Measurements from ENCODE around the gene ZCCHC2.

The ZCCHC2 gene

DNA sequence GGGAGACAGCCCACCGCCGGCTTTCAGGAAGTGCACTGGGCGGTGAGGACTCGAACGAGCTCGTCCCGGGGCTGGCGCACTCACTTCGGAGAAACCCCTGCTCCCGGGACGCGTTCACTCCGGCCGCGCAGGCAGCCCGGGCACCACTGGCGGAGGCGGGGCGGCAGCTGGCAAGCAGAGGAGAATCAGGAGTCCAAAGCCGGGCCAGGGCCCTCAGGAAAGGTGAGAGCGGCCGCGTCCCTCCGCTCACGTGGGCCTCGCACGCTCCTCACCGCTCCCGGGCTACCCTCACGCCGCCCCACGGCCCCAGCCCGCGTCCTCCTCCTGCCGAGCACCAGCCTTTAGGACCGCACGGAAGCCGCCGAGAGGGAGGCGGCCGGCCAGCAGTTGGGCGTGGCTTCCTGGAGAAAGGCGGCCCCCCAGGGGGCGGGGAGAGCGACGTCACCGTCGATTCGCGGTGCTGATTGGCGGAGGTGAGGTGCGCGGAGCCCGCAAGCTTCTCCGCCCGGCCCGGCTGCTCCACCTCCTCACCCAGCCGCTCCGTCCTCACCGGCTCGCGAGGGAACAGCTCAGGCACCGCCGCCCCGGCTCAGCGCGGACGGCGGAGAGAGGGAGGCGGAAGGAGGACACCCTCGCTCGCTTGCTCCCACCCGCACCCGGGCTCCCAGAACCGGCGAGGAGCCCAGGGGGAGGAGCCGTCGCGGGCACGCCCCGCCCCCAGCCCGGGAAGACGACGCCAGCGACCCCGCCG, at the start of gene ZCCHC2:
TSS of gene ZCCHC2 (plus strand) at position 522 of the 751 bp plus-strand sequence. CDS start 400 bp downstream, outside the sequence.
- DNase-seq: peak; percentile 77 to 88

DNA sequence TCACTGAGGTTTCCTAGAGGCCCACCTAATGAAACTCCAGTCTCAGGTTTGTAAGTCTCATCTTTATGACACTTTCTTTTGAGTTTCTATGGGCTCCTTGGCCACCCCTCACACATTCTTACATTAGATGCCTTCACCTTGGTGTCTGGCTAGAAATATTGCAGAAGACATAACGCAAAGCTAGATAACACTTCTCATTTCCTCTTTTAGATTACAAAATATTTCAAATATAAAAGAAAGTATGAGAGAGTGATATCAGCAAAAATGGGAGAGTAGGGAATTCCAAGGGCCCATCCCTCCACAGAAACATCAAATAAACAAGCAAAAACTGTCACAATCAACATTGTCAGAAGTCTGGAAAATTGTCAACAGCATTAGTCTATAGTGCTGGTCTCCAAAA, 43.3 kb upstream of the ZCCHC2 start:
- no peak for DNase-seq

DNA sequence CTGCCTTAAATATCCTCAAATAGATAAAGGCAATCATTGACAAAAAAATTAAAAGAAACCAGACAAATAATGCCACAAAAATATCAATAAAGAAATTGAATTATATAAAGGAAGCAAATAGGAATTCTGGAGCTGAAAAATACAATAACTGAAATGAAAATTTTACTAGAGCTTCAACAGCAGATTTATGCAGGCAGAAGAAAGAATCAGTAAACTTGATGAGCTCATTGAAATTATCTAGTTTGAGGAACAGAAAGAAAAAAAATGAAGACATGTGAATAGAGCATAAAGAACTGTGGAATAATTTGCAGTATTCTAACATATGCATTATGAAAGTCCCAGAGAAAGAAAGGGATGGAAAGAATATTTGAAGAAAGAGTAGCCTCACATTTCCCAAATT, 41.9 kb upstream of the ZCCHC2 start:
- no peak for DNase-seq

DNA sequence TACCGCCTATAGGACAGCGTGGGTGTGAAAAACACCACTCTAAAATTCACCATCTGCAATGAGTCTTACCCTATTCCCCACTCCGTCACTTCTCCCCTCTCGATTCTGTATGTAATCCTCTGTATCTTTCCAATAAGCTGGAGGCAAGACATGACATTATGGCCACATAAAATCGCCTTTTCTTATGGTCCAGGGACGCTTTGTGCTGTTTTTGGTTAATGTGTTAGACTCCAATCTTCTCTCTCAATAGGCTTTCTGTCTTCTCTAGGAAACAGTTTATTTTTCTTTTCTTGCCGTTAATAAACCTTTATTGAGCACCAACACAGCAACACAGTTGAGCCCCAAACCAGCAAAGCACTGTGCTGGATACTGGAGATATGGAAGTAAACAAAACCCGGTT, 37.9 kb upstream of the ZCCHC2 start:
- DNase-seq: no peak

DNA sequence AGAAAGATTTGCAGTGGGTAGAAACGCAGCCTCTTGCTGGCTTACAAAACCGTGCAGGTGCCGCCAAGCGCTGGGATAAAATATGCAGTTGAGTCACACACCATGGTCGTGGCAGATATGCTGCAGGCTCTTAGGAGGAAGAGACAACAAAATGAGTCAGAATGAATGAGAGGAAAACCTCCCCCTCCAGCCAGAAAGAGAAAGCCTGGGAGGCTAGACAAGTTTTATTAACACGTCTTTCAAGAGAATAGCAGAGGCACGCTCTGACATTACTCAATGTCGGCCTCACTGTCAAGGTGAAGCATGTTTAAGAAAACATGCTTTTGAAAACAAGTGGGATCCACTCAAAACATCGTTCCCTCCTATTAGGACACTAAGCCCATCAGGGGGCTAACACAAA, 37.1 kb upstream of the ZCCHC2 start:
- DNase-seq: no peak

DNA sequence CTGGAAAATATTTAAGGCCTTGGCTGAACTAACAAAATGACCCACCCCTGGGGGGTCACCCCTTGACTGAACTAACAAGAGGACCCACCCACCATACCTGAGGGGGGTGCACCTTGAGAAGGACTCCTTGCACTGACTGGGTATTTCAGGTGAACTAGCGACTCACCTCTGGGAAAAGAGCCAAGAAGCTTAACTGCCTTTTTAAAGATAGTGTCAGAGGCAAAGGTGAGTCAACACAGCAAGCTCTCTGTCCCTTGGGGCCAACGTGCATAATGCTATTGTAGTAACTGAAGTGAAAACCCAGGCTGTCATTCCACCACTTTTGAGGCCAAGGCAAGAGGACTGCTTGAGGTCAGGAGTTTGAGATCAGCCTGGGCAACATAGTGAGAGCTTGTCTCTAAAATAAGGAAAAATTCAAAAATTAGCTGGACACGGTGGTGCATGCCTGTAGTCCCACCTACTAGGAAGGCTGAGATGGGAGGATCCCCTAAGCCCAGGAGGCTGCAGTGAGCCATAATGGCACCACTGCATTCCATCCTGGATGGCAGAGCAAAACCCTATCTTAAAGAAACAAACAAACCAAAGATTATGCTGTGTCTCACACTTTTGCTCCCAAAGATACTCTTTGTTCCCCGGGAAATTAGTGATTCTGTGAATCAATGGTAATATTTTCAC, 36.4 kb upstream of the ZCCHC2 start:
- DNase-seq: no peak

DNA sequence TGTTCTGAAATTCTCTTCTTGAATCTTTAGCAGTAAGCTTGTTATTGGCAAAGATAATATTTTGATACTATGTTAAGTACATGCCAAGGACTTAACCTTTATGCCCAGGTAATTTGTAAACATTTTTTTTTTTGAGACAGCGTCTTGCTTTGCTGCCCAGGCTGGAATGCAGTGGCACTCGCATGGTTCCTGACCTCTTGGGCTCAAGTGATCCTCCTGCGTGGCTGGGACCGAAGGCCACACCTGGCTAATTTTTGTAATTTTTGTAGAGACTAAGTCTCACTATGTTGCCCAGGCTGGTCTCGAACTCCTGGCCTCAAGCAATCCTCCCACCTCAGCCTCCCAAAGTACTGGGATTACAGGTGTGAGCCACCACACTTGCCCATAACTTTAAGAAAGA, 35.7 kb upstream of the ZCCHC2 start:
- DNase-seq: no peak

DNA sequence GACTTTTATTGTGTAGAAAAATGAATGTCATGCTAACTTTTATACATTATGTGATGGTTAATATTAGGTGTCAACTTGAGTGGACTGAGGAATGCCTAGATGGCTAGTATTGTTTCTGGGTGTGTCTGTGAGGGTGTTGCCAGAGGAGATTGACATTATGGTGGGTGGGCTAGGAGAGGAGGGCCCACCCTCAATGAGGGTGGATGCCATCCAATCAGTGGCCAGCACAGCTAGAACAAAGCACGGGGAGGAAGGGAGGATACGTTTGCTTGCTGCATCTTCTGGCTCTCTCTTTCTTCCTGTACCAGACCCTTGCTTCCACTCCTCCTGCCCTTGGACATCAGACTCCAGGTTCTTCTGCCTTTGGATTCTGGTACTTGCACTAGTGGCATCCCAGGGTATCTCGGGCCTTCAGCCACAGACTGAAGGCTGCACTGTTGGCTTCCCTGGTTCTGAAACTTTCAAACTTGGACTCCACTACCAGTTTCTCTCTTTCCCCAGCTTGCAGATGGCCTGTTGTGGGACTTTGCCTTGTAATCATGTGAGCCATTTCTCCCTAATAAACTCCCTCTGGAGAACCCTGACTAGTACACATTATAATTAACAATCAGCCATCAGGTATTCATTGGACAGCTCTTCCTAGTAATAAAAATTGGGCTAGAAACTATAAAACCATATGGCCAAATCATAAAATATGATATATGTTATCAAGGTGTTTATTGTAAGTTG, 31.7 kb upstream of the ZCCHC2 start:
- no peak for DNase-seq

DNA sequence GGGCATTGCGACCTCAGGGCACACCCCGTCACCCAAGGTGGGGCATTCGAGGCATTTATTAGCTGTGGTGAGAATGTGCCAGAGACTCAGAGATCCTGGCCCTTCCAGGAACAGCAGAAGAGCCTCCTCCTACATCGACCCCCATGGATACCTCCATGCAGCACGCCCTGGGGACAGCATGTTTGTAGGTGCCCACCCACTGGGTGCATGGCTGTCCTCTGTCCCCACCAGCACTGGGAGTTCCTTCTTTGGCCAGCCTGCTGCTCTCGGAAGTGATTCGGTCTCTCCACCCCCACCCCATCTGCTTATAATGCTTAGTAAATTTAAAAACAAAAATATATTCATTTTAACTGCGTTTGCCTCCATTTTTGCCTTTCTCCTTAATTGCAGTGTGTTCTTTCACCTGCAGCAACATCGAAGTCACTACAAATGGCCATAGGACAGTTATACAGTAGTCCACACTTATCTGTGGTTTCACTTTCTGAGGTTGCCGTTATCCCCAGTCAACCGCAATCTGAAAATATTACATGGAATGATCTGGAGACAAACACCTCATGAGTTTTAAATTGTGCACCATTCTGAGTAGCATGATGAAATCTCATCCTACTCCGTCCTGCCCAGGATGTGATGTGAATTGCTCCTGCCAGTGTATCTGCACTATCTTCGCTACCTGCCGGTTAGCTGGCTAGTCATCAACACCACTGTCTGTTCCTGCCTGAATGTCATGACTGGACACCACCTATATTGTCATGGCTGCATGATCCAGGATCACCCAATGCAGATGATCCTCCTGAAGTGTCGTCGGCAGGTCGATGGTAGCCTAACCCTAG, 29.6 kb upstream of the ZCCHC2 start:
- no peak for DNase-seq

DNA sequence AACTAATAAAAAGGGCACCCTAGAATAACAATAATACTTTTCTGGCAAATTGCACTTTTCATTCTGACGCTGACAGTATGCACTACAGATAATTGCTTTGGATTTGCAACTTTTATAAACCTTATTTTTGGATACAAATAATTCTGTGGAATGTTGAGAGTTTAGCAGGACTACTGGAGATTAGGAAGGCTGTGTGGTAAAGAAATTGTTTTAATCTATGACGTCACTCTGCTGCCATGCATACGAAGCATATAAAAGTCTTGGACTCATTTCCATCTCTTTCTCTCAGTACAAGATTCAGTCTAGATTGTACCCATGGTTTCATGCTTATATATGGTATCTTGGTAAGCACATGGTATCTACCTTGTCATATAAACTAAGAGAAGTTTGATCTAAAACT, 28.1 kb upstream of the ZCCHC2 start:
- no peak for DNase-seq

DNA sequence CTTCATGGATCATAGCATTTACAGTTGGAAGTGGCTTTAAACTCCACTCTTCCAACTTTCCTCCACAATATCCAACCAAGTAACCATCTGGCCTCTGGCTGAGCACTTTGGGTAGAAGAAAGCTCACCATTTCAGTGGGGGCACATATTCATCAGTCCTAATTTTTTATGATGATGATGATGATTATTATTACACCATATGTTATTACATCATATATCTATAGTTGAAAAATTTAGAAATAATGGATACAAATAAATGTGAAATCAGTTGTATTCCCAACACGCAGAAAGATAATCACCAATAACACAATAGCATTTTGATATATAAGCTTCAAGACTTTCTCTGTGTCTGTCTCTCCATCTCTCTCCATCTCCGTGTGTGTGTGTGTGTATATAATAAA, 26.6 kb upstream of the ZCCHC2 start:
- no peak for DNase-seq

DNA sequence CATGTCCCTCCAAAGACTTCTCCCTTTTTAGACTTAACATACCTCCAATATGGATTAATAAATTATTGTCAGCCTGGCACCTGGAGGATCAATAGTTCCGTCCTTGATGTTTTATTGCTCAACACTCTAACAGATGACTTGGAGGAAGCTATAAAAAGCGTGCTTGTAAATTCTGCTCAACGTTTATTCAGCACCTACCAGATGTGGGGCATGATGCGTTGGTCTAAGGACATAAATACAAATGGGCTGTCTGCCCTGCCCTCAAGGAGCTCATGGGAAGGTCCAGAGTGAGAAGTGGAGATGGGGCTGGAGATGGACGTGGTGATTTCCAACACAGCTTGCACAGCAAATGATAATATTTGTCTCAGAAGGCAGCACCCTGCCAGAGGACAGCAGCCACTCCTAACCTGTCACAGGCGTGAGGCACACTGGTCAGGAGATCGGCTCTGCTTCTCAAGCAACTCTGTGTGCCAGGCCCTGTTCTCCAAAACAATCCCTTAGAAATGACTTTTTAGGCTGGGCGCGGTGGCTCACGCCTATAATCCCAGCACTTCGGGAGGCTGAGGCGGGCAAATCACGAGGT, 25.5 kb upstream of the ZCCHC2 start:
- no peak for DNase-seq

DNA sequence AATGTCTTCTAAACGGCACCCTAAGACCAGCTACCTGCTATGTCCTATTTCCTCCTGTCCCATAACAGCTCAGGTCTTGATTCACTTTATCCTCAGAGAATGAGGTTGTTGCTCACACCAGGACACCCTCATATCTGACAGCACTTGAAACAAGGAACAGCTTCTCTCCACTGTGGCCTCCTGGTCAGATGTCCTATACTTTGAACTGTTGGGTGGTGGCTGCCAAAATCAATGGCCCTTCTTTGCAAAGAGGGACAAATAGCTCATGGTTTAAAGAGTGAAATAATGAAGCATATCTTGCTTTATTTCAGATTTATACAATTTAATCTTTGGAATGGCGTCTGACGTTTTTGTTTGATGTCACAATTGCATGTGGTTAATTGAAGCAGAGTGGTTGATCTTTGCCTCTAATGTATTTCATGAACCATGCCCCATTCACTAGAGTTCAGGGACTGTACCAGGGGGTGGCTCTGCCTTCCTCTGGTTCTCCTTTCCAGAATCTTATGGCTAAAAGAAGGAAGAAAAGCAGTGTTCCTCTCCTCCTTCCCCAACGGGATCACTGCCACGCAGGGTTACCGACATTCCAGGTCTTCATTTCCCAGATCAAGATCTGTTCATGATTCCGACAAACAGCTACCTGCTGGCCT, 24.1 kb upstream of the ZCCHC2 start:
- DNase-seq: no peak

DNA sequence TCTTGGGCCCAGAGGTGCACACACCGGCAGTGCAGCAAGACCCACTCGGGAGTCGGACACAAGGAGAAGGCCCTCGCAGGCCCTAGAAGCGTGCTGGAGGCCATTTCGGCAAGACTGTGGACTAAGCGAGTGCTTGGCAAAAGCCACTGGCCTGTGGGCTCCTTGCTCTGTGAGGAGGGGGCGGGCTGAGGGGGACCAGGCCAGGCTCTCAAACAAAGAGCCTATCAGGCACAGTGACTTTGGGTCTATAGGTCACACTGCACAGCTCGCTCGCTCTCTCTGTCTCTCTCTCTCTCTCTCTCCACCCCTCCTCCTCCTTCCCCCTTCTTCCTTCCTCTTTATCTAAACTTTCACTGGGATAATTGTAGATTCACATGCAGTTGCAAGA, 23.6 kb upstream of the ZCCHC2 start:
- no peak for DNase-seq

DNA sequence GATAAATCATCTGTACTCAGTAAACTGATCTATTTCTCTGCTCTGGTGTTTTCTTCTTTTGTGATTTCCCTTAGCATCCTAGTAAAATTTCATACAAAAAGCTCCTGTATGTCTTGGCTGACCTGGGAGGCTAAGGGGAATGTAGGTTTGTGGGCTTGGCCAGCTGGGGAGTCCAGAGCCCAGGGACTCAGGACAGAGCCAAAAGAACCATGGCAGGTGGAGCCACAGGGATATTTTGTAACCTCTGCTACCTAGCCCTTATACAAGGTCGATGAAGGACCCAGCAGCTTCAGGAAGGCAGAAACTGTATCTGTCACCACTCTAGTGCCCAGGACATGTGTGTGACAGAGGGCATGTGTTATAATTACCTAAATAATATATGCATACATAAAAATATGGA, 22.7 kb upstream of the ZCCHC2 start:
- DNase-seq: no peak

DNA sequence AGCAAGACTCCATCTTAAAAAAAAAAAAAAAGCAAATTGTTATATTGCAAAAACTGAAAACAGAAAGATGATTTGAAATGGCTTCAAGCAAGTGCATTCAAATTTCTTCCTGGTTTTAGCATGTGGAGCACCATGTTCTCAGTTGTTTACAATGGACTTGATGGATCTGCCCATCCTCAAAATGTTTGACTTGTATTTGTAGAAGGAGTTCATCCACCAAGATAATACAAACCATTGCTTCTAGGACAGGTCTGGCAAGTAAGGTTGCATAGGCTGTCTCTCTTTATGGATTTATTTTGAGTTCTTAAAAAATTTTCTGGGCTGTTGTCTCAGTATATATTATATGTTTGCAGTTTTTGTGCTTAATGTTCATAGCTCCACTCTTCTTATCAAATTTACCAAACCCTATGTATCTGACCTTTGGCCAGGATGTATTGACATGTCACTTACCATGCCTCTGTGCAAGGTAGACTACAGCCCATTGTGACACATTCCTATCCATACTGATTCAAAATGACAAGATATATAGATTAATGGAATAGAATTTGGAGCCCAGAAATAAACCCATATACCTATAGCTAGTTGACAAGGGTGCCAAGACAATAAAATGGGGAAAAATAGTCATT, 21.7 kb upstream of the ZCCHC2 start:
- no peak for DNase-seq

DNA sequence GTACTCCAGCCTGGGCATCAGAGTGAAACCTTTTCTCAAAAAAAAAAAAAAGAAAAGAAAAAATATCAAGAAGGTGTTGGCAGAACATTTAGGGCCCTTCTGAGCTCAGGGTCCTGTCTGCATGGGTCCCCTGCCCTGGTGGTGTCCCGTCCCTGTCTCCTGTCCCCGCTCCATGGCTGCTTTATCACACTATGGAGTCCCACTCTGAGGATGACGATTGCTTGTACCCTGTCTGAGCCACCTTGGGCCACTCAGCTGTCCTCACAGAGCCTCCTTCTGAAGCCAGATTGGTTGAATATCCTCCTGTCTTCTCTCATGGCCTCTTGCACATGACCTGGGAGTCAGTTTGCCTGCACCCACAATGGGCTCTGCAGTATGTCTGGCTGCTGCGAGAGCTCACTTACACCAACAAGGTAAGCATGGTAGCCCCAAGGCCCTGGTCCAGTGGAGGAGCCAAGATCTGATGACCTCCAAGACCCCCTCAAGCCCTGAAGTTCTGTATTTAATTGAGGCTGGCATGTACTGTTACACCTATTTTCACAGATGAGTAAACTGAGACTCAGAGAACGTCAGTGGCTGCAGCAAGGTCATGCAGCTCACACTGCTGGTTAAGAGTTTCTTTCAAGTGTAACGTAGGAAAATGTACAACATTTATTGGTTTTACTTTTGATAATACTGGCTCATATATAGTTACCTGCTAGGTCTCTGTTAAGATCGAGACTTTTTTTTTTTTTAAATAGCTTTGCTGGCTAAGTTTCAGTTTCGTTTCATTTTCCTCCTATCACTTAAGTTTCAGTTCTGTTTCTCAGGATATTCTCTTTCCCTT, 16.9 kb upstream of the ZCCHC2 start:
- no peak for DNase-seq

DNA sequence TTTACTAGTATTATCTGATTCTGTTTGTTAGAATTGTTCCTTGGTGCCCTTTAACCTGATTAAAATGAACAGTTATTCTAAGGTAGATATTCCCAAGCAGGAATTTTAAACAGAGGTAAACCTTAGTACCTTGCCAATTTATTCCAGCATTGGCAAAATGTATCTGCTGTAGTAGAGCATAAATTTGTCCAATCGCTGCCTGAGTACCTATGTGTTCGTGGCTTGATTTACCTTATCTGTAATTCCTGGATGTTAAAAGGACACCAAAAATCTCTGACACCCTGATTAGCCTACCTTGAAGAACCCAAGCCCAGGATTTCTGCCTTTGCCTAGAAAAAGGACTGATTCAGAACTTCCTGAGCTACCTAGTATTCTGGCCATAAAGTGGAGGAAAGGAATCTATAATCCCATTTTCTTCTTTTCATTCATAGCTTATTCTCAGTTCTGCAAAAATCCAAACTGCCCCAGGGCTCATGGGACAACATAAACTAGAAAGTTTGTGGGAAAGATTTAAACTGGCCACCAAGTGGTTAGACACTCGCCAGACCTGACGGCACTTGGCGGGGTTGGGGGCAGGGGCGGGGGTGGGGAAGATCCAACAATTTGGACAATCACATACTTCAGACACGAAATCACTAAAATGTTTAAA, 16.2 kb upstream of the ZCCHC2 start:
- no peak for DNase-seq

DNA sequence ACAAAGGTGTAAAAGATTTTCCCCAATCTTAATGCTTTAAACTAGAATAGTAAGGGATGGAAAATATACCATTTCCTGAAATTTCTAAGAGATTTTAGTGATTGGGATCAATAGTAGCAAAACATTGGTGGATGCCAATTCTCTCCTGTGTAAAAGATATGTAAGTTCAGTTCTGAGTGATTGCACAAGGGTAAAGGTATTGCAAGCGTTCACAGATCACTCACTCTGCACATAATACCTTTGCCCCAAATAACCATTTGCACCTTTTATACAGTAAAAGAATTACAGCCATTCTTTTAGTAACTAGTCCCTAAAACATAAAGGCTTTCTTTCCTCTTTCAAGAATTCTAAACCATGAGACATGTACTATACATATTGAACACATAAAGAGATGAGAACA, 13.0 kb upstream of the ZCCHC2 start:
- DNase-seq: no peak

DNA sequence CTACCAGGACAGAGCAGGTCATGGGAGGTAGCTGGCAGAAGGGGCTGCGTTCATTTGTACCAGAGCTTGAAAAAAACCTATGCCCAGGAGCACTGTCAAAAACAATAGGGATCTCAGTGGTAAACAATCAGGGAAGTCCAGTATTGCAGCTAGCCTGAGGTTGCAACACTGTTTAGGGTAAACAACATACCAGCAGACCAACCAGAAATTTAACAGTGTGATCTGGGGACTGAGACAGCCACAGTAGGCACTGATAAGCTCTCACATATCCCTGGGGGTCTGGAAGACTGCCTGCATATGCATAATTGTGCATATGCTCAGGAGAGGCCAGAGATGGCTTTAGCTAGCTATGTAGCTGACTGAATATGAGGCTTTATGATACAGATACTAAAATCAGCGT, 12.0 kb upstream of the ZCCHC2 start:
- no peak for DNase-seq
